NK-92 (cell line): ENCODE data around the gene SLC12A8.

Source experiments
- DNase-seq: peaks from one replicate; lab custom pipeline; 2025; ENCODE audit not compliant: unreplicated experiment; lab: John Stamatoyannopoulos, UW

The SLC12A8 gene

DNA sequence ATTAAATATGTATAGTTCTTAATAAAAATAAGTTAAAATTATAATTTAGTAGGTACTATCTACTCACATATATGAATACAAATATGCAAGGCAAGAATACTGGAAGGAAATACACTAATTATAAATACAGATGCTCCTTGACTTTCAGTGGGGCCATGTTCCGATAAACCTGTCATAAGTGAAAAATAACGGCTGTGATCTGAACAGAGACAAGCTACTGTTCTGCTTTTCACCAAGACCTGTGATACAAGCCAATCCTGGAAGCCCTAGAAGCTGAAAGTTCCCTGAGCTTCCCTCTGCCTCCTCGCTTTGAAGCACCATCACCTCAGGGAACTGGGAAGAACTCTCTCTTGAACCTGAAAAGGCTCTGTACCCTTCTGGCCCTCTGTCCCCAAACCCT is 55.4 kb downstream of the SLC12A8 start:
- DNase-seq = no peak

- no peak for DNase-seq
Measured at GRCh38 chr3:125156456-125156855, 56.1 kb downstream of the SLC12A8 start.

DNA sequence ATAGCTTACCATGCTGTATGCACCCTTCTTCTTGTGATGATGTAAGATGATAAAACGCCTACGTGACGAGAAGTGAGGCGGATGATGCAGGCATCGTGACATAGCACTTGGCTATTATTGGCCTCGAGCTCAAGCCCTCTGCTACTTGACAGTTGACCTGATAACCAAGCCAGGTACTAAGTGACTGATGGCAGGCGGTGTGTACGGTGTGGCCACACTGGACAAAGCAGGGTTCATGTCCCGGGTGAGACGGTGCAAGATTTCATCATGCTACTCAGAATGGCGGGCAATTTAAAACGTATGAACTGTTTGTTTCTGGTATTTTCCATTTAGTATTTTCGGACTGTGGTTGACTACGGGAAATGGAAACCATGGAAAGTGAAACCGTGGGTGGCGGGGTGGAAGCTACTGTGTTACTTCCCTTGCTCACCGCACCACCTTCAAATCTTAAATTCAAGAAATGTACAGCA is 57.7 kb downstream of the SLC12A8 start:
- no peak for DNase-seq

DNA sequence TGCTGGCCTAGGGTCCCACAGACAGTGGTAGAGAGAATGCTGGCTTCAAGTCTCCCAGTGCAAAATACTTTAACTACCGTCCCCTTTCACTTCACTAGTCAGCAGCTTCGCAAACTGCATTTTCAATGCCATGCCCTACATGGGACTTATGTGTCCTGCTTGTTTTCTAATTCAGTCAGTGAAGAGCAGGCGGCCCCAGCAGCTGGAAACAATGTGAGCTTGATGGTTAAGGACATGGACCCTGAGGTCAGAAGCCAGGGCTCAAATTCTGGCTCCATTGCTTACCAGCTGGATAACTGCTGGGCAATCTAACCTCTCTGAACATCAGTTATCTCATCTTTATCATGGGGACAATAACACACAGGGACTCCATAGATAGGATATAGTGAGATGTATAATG is 58.4 kb downstream of the SLC12A8 start:
- no peak for DNase-seq

DNA sequence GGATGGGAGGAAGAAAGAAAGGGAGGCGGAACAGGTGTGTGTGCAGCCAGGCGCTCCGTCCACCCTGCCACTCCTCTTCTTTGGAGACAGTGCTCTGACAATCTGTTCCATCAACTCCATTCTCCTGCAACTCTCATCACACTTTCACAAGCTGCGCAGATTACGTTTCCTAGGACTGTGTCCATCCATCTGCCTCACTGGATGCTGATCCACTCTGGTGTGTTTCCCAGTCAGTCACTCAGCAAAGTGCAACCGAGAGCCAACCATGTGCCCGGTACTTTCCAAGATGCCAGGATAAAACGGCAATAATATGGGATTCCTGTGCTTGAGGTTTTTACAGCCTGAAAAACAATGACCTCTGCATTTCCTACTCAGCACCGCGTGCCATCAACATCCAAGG is 59.6 kb downstream of the SLC12A8 start:
- DNase-seq = no peak

- no peak for DNase-seq
Measured at GRCh38 chr3:125151916-125152315, 60.6 kb downstream of the SLC12A8 start.

DNA sequence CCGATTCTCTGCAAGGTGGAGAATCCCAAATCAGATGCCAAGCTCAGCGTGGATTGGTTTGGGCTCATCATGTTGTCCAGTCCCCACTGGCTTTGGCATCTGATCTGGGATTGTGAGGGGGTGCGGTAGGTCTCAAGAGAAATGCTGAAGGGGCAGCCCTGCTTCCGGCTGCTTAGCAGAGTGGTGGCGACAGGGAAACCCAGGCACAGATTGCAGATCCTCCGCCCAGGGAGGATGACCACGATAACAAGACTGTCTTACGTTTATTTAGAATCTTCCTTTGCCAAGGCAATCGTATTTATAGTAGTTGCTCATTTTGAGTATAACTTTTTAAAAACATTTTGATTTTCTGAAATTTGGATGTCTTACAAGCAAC is 61.1 kb downstream of the SLC12A8 start:
- no peak for DNase-seq

GRCh38 chr3:125150525-125151441 is 61.8 kb downstream of the SLC12A8 start:
- DNase-seq = no peak

DNA sequence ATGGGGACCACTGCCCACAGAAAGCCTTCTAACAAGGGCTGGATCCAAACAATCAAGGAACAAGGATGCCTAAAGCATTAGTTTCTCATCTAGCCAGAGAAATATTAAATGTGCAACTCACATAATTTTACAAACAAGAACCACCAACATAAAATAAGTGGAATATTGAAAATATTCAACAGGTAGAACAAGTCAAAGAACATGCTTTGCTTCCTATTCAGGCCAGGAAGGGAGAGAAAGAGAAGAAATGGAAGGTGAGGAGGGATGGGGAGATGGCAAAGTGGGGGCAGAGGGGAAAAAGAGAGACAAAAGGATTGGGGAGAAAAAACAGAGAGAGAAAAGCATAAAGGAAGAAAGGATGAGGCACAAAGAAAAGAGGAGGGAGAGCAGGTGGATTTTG is 63.1 kb downstream of the SLC12A8 start:
- no peak for DNase-seq

DNA sequence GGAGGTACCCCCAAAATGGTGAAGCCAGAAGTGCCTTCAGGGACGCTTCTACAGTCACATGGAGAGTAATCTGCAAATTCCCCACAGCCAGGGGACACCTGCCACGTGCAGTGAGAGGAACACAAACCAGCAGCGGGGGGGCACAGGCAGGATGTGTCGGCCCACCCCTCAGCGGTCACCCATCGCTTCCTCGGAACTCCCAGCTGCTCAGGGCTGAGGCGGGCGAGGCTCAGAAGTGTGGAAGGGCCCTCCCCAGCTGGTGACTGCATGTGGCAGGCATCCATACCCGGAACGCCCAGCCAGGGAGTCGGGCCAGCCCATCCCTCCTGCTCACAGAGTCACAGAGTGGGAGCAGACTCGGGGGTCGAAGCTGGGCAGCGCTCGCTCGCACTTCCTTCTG is 63.7 kb downstream of the SLC12A8 start:
- DNase-seq = no peak

GRCh38 chr3:125148016-125148812 is 64.3 kb downstream of the SLC12A8 start:
- no peak for DNase-seq

DNA sequence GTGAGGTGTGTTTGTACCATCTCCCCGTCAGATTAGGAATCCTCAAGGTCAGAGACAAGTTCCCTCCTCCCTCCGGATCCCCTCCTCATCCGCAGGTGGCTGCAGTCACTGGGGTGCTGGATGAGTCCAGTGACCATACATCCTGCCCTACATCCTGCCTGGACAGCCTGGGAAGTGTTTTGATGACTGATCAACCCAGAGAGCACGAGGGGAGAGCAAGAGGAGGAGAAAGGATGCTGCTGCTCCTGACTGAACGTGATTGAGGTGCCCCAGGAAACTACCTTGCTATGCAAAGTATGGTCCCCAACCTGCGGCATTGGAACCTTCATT is 65.1 kb downstream of the SLC12A8 start:
- no peak for DNase-seq

DNA sequence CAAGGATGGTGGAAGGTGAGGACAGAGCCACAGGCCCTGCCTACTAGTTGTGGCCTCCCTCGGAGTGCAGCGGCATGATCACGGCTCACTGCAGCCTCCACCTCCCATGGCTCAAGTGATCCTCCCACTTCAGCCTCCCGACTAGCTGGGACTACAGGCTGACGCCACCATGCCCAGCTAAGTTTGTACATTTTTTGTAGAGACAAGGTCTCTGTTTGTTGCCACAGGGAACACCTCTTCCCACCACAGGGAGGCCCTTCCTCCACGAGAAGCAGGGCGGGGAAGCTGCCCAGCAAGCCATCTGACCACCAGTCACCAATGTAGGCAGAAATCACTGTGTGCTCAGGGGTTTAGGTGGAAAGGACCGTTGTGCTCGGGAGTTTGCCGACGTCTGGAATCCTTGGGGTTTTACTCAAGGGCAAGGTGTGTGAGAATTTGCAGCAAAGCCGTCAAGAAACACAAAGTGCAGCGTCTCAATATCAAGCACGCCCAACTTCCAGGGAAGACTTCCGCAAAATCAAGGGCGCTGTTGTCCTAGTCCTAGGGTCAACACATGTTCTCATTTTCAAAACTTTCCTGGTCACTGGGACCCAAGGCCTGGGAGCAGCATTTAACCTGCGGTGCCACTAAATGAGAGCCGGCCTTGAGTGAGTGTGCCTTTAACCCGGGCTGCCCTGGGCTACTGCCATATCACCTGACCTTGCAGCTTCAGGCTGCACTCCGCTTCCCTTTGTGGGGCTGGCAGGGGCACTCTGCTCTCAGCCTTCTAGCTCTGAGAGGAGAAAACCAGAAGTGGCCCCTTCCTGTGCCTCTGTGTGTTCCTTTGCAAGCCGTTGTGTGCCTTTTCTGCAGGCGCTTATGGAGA is 65.7 kb downstream of the SLC12A8 start:
- DNase-seq = no peak

DNA sequence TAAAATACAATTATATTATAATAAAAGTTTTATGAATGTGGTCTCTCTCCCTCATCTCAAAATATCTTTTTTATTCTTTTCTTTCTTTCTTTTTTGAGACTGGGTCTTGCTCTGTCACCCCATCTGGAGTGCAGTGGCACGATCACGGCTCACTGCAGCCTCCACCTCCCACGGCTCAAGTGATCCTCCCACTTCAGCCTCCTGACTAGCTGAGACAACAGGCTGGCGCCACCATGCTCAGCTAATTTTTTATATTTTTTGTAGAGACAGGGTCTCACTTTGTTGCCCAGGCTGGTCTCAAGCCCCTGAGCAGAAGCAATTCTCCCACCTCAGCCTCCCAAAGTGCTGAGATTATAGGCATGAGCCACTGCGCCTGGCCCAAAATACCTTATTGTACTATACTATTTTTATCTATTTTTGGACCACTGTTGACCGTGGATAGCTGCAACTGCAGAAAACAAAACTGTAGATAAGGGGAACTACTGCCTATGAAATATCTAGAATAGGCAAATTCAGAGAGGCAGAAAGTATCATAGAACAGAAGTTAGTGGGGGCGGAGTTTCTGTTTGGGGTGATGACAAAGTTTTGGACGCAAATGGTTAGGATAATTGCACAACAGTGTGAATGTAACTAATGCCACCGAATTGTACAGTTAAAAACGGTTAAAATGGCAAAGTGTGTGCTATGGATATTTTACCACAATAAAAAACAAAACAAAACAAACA is 66.6 kb downstream of the SLC12A8 start:
- no peak for DNase-seq

- DNase-seq = no peak
Measured at GRCh38 chr3:125144653-125145314, 67.8 kb downstream of the SLC12A8 start.

GRCh38 chr3:125143982-125144652 is 68.4 kb downstream of the SLC12A8 start:
- no peak for DNase-seq

- DNase-seq = no peak
Measured at GRCh38 chr3:125143538-125143937, 69.0 kb downstream of the SLC12A8 start.

GRCh38 chr3:125142940-125143339 is 69.6 kb downstream of the SLC12A8 start:
- DNase-seq = no peak

DNA sequence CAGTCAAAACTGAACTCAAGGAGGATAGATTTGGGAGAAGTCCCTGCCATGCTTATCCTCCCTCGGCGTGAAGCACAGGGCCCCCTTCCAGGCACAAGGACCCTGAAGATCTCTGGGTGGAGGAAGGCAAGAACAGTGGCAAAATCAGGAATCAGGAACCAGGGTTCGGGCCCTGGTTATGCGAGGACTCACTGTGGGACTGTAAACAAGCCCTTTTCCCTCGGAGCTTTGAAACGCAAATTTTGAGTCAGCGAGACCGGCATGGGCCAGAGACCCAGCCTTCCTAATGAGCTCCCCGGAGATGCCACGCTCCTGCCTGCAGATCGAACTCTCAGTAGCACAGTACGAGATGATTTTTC is 70.1 kb downstream of the SLC12A8 start:
- no peak for DNase-seq
